Kidney capillary endothelial cell (primary cell): ENCODE results near the gene MED15.
"Not testable (repeated sequence)": the region's sequence is repeated elsewhere in the genome, so short reads cannot be mapped to it uniquely, and the experiment has no call there.

Experiments used
- DNase-seq: peaks from one replicate; pipeline ENCODE4 v3.0.0-alpha.2; 2018; ENCODE audit warnings: low spot score

The MED15 gene

DNA sequence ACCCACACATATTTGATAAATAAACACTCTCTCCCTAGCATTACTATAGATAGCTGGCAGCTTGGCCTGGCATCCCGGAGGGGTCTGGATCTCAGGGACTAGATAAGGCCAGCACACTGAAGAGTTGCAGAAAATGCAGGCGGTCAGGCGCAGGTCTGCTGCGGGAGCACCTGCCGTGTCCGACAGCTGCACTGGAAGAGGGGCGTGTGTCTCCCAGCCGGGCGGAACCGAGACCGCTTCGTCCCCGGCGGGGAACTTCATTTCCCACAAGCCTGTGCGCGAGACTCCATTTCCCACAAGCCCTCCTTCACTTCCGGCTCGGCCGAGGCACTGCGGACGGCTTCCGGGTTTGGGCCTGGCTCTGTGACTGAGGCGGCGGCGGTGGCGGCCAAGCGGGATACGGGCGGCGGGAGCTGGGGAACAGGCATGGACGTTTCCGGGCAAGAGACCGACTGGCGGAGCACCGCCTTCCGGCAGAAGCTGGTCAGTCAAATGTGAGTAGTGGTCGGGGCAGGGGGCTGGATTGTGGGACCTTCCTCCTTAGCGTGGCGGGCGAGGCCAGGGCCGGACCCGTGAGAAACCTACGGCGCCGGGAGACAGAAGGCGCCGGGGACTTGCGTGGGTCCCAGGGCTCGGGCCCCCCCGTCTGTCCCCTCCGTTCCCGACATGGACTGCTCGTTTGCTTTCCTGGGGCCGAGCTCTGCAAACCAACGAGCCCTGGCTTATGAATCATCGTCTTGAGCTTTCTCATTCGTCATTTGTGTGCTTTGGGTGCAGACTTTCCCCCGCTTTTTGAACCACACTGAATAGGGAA lies at the start of gene MED15:
MED15 (plus strand) TSS at position 358 of the 814 bp plus-strand sequence; CDS start at position 427, 69 bp downstream.
- DNase-seq: peak; percentile 83

DNA sequence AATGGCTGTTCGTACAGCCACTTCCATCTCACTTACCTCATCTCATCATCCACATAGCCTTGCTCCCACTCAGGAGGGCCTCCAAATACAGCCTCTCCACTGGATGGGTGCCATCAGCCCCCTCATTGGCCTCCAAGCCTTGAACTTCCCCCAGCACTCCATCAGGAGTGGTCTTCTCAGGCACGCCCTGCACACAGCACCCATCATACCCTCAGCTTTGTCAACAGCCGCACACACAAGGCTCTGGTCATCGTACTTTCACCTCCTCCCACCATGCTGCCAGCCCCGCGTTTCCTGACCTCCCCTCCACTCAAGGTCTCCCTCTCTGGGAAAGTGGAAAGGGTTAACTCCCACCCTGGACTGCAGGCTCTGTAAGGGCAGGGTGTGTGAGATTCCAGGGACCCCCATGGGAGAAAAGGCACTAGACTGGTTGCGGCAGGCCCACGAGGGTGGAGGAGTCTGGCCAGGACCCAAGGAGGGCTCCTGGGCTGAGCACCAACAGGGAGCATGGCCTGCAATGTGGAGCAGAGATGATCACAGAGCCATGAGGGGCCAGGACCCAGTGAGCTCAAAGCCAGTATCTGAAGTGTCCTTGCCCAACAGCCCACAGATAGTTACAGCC lies 48.8 kb upstream of the MED15 start:
- no peak for DNase-seq

- DNase-seq: no peak
Measured at GRCh38 chr22:20459152-20459542, 48.3 kb upstream of the MED15 start.

DNA sequence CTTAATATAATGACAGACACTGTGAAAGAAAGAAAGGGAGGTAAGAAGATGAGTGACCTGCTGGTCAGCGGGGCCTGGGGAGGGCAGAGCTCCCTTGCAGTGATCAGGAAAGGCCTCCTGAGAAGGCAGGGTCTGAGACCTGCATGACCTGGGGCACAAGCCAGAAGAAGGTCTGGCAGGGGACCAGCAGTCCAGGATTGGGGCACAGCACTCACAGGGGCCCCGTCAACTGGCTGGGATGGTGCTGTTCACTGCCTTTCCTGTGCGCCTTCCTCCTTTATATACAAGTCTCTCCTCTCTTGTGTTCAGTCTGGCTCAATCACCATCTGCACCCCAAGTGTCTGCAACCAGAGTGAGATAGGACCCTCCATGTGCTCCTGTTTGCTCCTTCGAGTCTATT lies 47.5 kb upstream of the MED15 start:
- no peak for DNase-seq

DNA sequence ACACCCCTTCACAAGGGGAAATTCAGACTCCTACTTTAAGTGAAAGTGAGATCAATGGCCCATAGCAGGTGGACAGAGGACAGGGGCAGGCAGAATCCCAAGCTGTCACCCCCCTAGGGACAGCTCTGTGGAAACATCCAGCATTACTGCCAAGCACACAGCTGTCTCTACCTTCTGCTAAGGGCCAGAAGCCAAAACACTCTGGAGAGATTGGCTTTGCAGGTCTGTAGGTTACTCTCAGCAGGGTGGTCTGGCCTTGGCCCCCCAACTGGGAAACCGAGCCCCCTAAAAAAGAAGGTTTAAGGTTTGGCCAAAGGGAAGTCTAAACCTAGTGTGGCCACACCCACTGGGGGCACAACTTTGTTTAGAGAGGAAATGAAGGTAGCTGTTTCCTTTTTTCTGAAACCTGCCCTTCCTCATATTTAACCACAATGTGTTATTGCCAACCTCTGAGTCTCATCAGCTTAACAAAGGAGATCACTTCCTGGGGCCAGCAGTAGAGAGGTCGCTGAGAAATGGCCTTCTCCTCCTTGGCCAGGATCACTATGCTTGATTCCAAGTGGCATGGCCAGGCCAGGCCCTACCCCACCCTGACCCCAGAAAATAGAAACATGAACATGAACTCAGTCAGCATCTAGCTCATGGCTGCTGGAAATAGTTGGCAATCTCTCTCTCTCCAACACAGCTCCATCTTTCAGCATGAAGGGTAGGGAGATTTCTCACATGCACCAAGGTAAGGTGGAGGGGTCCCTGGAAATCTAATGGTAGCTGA lies 43.9 kb upstream of the MED15 start:
- no peak for DNase-seq

DNA sequence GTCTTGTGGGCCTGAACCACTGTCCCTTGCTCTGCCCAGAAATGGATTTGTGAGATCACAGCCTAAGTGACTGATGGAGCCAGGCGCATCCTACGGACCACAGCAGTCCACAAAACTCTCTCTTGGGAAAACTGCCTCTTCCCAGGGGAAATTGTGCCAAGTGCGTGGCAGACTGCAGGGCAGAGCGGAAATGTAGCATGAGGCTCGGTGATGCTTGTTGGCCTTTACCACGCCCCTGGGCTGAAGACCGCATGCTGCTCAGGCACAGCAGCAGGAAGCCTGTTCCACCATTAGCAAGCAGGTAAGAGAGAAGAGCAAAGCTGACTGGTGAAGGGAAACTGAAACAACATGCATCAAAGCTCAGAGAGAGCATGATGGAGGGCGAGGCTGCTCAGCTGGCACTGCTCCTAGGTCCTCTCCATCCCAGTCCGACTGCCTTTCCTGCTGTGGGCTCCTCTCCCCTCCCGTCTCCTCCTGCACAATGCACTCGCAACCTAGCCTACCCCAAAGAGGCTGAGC lies 43.3 kb upstream of the MED15 start:
- DNase-seq: no peak

DNA sequence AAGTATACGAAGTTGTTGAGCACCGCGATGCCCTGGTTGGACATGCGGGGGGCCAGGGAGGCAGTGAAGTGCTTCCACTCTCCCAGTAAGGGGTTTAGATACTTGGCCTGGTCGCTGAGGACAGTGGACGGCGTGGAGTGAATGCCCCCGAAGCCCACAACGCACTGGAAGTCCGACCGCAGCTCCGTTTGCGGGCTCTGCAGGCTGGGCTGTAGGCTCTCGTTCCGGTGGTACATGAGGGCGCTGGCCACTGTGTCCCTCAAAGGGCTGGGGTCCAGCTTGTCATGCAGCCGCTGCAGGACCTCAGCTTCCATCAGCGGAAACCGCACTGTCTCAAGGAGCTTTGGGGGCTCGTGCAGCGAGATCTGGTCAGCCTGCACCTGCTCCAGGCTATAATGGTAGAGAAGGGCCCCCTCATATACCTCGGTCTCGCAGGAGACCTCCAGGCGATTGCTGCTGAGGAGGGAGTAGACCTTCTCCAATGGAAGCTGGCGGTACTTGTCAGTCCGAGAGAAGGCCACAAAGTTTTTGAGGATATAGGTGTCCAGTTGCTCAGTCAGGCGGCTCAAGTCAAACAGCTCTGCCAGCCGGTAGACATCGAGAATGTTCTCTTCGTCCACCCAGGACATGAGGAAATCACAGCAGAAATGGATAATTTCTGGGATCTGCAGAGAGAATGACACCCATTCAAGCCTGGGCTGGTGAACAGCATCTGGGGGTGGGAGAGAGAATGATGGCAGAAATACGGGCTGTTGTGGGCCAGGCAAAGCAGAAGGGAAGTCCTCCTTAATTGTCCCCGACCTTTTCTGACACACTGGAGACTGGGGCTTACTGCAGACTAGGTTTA lies 42.3 kb upstream of the MED15 start:
- no peak for DNase-seq

GRCh38 chr22:20465759-20466077 lies 41.7 kb upstream of the MED15 start:
- no peak for DNase-seq

DNA sequence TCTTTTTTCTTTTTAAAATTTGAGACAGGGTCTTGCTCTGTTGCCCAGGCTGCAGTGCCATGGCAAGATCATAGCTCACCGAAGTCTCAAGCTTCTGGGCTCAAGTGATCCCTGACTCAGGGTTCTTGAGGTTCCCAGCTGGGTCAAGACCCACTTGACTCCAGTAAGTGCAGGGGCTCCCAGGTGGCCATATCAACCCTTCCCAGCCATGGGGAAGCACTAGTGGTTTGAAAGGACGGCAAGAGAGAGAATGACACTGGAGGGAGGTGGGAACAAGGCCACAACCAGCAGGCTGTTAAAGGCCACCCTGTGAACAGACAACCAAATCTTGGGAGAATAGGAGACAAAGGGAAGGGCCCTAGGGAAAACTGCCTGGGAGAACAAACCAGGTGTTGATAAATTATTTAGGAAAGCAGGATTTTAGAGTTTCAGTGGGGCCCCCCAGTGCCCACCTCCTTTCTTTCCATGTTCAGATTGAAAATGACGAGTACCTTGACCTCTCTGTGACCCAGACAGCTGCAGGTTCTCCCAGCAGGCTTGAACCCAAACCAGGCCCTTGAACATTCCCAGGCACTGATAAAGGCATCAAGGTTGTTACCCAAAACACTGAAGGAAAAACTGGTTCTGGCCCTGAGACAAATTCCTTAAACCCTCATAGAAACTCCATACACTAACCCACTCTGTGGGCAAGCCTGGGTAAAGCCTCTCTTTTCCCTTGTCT lies 40.6 kb upstream of the MED15 start:
- no peak for DNase-seq

GRCh38 chr22:20469110-20469868 lies 38.1 kb upstream of the MED15 start:
- no peak for DNase-seq

GRCh38 chr22:20470525-20470924 lies 36.9 kb upstream of the MED15 start:
- not testable (repeated sequence) for DNase-seq

- DNase-seq: no peak
Measured at GRCh38 chr22:20471126-20471833, 36.1 kb upstream of the MED15 start.

- no peak for DNase-seq
Measured at GRCh38 chr22:20472629-20473442, 34.6 kb upstream of the MED15 start.

- DNase-seq: no peak
Measured at GRCh38 chr22:20475115-20475436, 32.3 kb upstream of the MED15 start.

GRCh38 chr22:20475569-20475968 lies 31.8 kb upstream of the MED15 start:
- not testable (repeated sequence) for DNase-seq

- DNase-seq: not testable (repeated sequence)
Measured at GRCh38 chr22:20478059-20478458, 29.4 kb upstream of the MED15 start.

DNA sequence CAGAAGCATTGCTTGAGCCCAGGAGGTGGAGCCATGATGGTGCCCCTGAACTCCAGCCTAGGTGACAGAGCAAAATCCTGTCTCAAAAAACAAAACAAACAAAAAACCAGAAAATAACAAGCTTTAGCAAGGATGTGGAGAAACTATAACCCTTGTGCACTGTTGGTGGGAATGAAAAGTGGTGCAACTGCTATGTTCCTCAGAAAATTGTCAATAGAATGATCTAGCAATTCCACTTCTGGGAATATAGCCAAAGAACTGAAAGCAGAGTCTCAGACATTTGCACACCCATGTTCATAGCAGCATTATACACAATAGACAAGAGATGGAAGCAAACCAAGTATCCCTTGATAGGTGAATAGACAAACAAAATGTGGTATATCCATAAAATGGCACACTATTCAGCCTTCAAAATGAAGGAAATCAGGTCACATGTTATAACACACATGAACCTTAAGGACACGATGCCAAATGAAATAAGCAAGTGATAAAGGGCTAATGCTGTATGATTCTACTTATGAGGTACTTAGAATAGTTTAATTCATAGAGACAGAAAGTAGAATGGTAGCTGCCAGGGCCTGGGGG lies 27.7 kb upstream of the MED15 start:
- no peak for DNase-seq

DNA sequence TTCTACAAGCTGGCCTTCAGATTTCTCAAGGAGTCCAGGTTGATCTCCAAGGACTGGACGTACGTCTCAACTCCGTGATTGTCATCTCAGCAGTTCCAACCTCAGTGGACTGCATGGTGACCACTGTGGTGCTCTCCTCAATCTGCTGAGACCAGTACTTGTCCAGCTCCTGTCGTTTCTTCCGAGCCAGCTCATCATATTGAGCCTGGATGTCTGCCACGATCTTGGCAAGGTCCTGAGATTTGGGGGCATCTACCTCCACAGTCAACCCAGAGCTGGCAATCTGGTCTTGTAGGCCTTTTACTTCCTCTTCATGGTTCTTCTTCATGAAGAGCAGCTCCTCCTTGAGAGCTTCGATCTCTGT lies 24.3 kb upstream of the MED15 start:
- DNase-seq: not testable (repeated sequence)

- DNase-seq: no peak
Measured at GRCh38 chr22:20483771-20484170, 23.6 kb upstream of the MED15 start.
